K562 (cell line): Measurements from ENCODE around the gene FRMPD2. TPM values are rescaled to one million over a fixed set of nuclear protein-coding genes. Genes with fewer than 3 reads are reported as not detected.

ENCODE experiments used
- polyA plus RNA-seq, 8 experiments: library from polyadenylated mRNA; depleted of rRNA in 4 of 8; stranded (reverse) in 5 of 8; unstranded in 3 of 8; fragments of >200 nt; fragmentation: Nextera tagmentation in 2 of 8; fragmentation: Illumina TruSeq in 1 of 8; extraction: Ambion mirVana in 2 of 8; extraction: Trizol in 1 of 8; gene quantifications; 2 replicates each; pipeline versions ENCODE4 v1.2.1 to v1.2.3, GENCODE V29; 2011 to 2014; ENCODE audit warnings: inconsistent platforms in 1 of 8, missing spikeins in 1 of 8
- total RNA-seq, 7 experiments: library from RNA; depleted of rRNA in 6 of 7; stranded (reverse); fragments of >200 nt in 6 of 7; fragmentation: Illumina TruSeq in 2 of 7; extraction: Trizol in 2 of 7; gene quantifications; 2 replicates each; pipeline versions ENCODE4 v1.2.1 to v1.2.3, GENCODE V29; 2011 to 2021; ENCODE audit warnings: low replicate concordance in 1 of 7
- TF ChIP-seq, protein P1 (sequence below): fragments of 200-600 bp; sonication (generic); IDR thresholded peaks from one replicate; pipeline ENCODE4 v1.6.1; 2012; ENCODE audit warnings: mild to moderate bottlenecking, low read depth, low read length, inconsistent platforms

The FRMPD2 gene
- total and polyA plus RNA-seq, 9 of the 15 experiments (the other 6 are each of a cell fraction or from before 2014, with no cell fraction given): 0.12 to 0.95 (median 0.33) TPM

DNA sequence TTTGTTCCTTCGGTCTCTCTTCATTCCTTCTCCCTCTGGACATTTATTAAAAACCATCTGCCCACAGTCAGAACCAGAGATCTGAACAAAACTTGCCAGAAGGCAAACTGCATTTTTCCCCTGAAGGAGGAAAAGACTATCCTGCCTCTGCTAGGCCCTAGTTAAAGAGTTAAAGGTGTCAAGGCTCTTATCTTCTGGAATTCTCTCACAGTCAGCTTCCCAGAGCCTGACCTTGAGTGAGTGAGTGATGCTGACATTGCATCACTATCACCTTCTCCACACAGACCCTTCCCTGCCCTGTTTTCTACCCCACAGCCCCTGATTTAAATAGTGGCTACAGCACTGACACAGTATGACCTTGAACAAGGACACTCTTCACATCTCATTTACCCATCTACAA, 16.4 kb downstream of the FRMPD2 start (continued):
- TF ChIP-seq, protein P1, sequence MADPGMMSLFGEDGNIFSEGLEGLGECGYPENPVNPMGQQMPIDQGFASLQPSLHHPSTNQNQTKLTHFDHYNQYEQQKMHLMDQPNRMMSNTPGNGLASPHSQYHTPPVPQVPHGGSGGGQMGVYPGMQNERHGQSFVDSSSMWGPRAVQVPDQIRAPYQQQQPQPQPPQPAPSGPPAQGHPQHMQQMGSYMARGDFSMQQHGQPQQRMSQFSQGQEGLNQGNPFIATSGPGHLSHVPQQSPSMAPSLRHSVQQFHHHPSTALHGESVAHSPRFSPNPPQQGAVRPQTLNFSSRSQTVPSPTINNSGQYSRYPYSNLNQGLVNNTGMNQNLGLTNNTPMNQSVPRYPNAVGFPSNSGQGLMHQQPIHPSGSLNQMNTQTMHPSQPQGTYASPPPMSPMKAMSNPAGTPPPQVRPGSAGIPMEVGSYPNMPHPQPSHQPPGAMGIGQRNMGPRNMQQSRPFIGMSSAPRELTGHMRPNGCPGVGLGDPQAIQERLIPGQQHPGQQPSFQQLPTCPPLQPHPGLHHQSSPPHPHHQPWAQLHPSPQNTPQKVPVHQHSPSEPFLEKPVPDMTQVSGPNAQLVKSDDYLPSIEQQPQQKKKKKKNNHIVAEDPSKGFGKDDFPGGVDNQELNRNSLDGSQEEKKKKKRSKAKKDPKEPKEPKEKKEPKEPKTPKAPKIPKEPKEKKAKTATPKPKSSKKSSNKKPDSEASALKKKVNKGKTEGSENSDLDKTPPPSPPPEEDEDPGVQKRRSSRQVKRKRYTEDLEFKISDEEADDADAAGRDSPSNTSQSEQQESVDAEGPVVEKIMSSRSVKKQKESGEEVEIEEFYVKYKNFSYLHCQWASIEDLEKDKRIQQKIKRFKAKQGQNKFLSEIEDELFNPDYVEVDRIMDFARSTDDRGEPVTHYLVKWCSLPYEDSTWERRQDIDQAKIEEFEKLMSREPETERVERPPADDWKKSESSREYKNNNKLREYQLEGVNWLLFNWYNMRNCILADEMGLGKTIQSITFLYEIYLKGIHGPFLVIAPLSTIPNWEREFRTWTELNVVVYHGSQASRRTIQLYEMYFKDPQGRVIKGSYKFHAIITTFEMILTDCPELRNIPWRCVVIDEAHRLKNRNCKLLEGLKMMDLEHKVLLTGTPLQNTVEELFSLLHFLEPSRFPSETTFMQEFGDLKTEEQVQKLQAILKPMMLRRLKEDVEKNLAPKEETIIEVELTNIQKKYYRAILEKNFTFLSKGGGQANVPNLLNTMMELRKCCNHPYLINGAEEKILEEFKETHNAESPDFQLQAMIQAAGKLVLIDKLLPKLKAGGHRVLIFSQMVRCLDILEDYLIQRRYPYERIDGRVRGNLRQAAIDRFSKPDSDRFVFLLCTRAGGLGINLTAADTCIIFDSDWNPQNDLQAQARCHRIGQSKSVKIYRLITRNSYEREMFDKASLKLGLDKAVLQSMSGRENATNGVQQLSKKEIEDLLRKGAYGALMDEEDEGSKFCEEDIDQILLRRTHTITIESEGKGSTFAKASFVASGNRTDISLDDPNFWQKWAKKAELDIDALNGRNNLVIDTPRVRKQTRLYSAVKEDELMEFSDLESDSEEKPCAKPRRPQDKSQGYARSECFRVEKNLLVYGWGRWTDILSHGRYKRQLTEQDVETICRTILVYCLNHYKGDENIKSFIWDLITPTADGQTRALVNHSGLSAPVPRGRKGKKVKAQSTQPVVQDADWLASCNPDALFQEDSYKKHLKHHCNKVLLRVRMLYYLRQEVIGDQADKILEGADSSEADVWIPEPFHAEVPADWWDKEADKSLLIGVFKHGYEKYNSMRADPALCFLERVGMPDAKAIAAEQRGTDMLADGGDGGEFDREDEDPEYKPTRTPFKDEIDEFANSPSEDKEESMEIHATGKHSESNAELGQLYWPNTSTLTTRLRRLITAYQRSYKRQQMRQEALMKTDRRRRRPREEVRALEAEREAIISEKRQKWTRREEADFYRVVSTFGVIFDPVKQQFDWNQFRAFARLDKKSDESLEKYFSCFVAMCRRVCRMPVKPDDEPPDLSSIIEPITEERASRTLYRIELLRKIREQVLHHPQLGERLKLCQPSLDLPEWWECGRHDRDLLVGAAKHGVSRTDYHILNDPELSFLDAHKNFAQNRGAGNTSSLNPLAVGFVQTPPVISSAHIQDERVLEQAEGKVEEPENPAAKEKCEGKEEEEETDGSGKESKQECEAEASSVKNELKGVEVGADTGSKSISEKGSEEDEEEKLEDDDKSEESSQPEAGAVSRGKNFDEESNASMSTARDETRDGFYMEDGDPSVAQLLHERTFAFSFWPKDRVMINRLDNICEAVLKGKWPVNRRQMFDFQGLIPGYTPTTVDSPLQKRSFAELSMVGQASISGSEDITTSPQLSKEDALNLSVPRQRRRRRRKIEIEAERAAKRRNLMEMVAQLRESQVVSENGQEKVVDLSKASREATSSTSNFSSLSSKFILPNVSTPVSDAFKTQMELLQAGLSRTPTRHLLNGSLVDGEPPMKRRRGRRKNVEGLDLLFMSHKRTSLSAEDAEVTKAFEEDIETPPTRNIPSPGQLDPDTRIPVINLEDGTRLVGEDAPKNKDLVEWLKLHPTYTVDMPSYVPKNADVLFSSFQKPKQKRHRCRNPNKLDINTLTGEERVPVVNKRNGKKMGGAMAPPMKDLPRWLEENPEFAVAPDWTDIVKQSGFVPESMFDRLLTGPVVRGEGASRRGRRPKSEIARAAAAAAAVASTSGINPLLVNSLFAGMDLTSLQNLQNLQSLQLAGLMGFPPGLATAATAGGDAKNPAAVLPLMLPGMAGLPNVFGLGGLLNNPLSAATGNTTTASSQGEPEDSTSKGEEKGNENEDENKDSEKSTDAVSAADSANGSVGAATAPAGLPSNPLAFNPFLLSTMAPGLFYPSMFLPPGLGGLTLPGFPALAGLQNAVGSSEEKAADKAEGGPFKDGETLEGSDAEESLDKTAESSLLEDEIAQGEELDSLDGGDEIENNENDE: no peak
